Measurements from ENCODE around the gene PGR.
A peak's percentile ranks its signal among the peaks of the same experiment; 100 is the strongest.
"Not testable (repeated sequence)": the region's sequence is repeated elsewhere in the genome, so short reads cannot be mapped to it uniquely, and the experiment has no call there.

The PGR gene

GRCh38 chr11:101063706-101064105 is 65.9 kb downstream of the PGR start:
- DNase-seq = no peak

- DNase-seq = no peak
These were observed 68.0 kb downstream of the PGR start for GRCh38 chr11:101061606-101062005.

GRCh38 chr11:101059331-101059730 is 70.3 kb downstream of the PGR start:
- no peak for DNase-seq

- no peak for DNase-seq
These were observed 76.1 kb downstream of the PGR start for GRCh38 chr11:101053492-101053891.

- DNase-seq = no peak
These were observed 77.9 kb downstream of the PGR start for GRCh38 chr11:101051677-101052076.

GRCh38 chr11:101049813-101050212 is 79.8 kb downstream of the PGR start:
- no peak for DNase-seq

- no peak for DNase-seq
These were observed 80.5 kb downstream of the PGR start for GRCh38 chr11:101049123-101049522.

- no peak for DNase-seq
These were observed 81.1 kb downstream of the PGR start for GRCh38 chr11:101048479-101048878.

GRCh38 chr11:101046947-101047346 is 82.7 kb downstream of the PGR start:
- no peak for DNase-seq

- DNase-seq = no peak
These were observed 84.2 kb downstream of the PGR start for GRCh38 chr11:101045415-101045814.

- DNase-seq = no peak
These were observed 85.7 kb downstream of the PGR start for GRCh38 chr11:101043940-101044339.

- DNase-seq = no peak
These were observed 93.7 kb downstream of the PGR start for GRCh38 chr11:101035872-101036271.

- peak in 1 of 2 experiments; percentile 49 for DNase-seq
These were observed 95.5 kb downstream of the PGR start for GRCh38 chr11:101034076-101034475.

GRCh38 chr11:101032991-101033390 is 96.6 kb downstream of the PGR start:
- DNase-seq = no peak

GRCh38 chr11:101031713-101032112 is 97.9 kb downstream of the PGR start:
- DNase-seq = no peak

- DNase-seq = no peak
These were observed 98.9 kb downstream of the PGR start for GRCh38 chr11:101030692-101031091.

GRCh38 chr11:101030015-101030414 is 99.6 kb downstream of the PGR start:
- DNase-seq = no peak

- no peak for DNase-seq
These were observed 101.0 kb downstream of the PGR start for GRCh38 chr11:101028644-101029043.

- DNase-seq = no peak
These were observed 107.4 kb downstream of the PGR start for GRCh38 chr11:101022256-101022655.

- no peak for DNase-seq
These were observed 109.7 kb downstream of the PGR start for GRCh38 chr11:101019870-101020269.

GRCh38 chr11:101014600-101015285 is 114.9 kb downstream of the PGR start:
- no peak for DNase-seq

GRCh38 chr11:101013702-101014101 is 115.9 kb downstream of the PGR start:
- not testable (repeated sequence) for DNase-seq

- no peak for DNase-seq
These were observed 117.7 kb downstream of the PGR start for GRCh38 chr11:101011881-101012280.

- DNase-seq = no peak
These were observed 118.7 kb downstream of the PGR start for GRCh38 chr11:101010899-101011298.

GRCh38 chr11:101009690-101010055 is 119.9 kb downstream of the PGR start:
- no peak for DNase-seq
